GM21619 (cell line): ENCODE data around the gene ZNF768.
"Not testable (repeated sequence)": the region's sequence is repeated elsewhere in the genome, so short reads cannot be mapped to it uniquely, and the experiment has no call there.

Source experiments
- ATAC-seq: cut with Tn5 transposase; IDR thresholded peaks from one replicate; pipeline ENCODE4 v1.9.1; 2021; ENCODE audit not compliant: unreplicated experiment

The ZNF768 gene

GRCh38 chr16:30511509-30511908 is 14.9 kb downstream of the ZNF768 start:
- ATAC-seq: no peak

- no peak for ATAC-seq
Observed at GRCh38 chr16:30510376-30510938, 15.9 kb downstream of the ZNF768 start.

- ATAC-seq: no peak
Observed at GRCh38 chr16:30509081-30509765, 17.1 kb downstream of the ZNF768 start.

GRCh38 chr16:30503403-30504296 is 22.7 kb downstream of the ZNF768 start:
- ATAC-seq: no peak

GRCh38 chr16:30499284-30499683 is 27.1 kb downstream of the ZNF768 start:
- no peak for ATAC-seq

- ATAC-seq: no peak
Observed at GRCh38 chr16:30494709-30495108, 31.7 kb downstream of the ZNF768 start.

GRCh38 chr16:30493941-30494488 is 32.4 kb downstream of the ZNF768 start:
- ATAC-seq: no peak

- no peak for ATAC-seq
Observed at GRCh38 chr16:30491744-30492308, 34.5 kb downstream of the ZNF768 start.

GRCh38 chr16:30491229-30491628 is 35.1 kb downstream of the ZNF768 start:
- no peak for ATAC-seq

- no peak for ATAC-seq
Observed at GRCh38 chr16:30490210-30490609, 36.2 kb downstream of the ZNF768 start.

- ATAC-seq: no peak
Observed at GRCh38 chr16:30488764-30489605, 37.4 kb downstream of the ZNF768 start.

GRCh38 chr16:30485818-30486436 is 40.4 kb downstream of the ZNF768 start:
- no peak for ATAC-seq

- no peak for ATAC-seq
Observed at GRCh38 chr16:30484887-30485286, 41.5 kb downstream of the ZNF768 start.

GRCh38 chr16:30482366-30482765 is 44.0 kb downstream of the ZNF768 start:
- ATAC-seq: no peak

GRCh38 chr16:30481381-30481780 is 45.0 kb downstream of the ZNF768 start:
- no peak for ATAC-seq

- no peak for ATAC-seq
Observed at GRCh38 chr16:30478766-30479478, 47.4 kb downstream of the ZNF768 start.

- not testable (repeated sequence) for ATAC-seq
Observed at GRCh38 chr16:30477773-30478172, 48.6 kb downstream of the ZNF768 start.

GRCh38 chr16:30476991-30477390 is 49.4 kb downstream of the ZNF768 start:
- ATAC-seq: no peak

- no peak for ATAC-seq
Observed at GRCh38 chr16:30474684-30475083, 51.7 kb downstream of the ZNF768 start.
